ENCODE data around the gene EID2. TPM values are rescaled to one million over a fixed set of nuclear protein-coding genes. Genes with fewer than 3 reads are reported as not detected.

The EID2 gene
- total and polyA plus RNA-seq, 2 of the 8 experiments (the other 6 are each of a cell fraction or from before 2014, with no cell fraction given) = 7.8 to 29.6 TPM

DNA sequence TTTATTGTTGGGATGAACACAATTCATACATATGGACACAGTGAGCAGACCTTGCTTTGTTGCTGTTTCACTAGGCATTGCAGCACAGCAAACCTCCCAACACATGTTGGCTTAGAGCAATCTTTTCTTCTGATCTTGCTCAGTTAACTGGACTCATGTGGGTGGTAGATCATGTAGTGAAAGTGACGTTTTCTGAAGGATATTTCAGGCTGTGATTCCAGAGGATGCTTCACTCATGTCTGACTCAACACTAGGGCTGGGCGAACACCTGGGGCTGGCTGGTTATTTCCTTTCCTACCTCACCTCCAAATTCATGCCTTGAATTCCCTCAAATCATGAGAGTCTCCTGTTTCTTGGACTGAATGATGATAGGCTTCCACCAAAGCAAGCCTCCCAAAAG is 48.1 kb upstream of the EID2 start:
- no peaks in the 10 kb centered on the region for H3K36me3 ChIP-seq (ENCODE audit: control insufficient read depth in 2 of 4, insufficient read depth in 4 of 4, low read length in 3 of 4)
- no peak overlapping the region for H3K4ac ChIP-seq (replicated peaks; ENCODE audit: insufficient read length, low read depth, low read length)
- H2BK15ac ChIP-seq (ENCODE audit: low read length) = no peak overlapping the region
- ChIA-PET CTCF (ENCODE audit: partially characterized antibody) (no interaction called here), POLR2A (ENCODE audit: partially characterized antibody) (no interaction called here)
- H2BK20ac ChIP-seq (ENCODE audit: low read length) = no peak overlapping the region
- no peaks in the 10 kb centered on the region for H3K27me3 ChIP-seq (replicated peaks in 1 of 4; ENCODE audit: control insufficient read depth in 3 of 4, extremely low read depth in 1 of 4, insufficient read depth in 3 of 4, low read length in 3 of 4)
- no peaks in the 10 kb centered on the region for H3K23me2 ChIP-seq (ENCODE audit: low read depth, low read length)
- no peak overlapping the region for H2BK120ac ChIP-seq (replicated peaks; ENCODE audit: low read depth, low read length)
- H2BK5ac ChIP-seq (ENCODE audit: low read depth, low read length) = no peak overlapping the region
- H3K4me3 ChIP-seq (ENCODE audit: extremely low read depth in 1 of 4, insufficient read depth in 2 of 4, low read depth in 3 of 4, low read length in 4 of 4) = no peak overlapping the region
- no peaks in the 10 kb centered on the region for H3K79me2 ChIP-seq (ENCODE audit: control insufficient read depth in 1 of 2, insufficient read depth in 2 of 2, low read length in 2 of 2)
- no peak overlapping the region for H4K5ac ChIP-seq (ENCODE audit: insufficient read length, low read depth, low read length)
- TF ChIP-seq, protein P1, sequence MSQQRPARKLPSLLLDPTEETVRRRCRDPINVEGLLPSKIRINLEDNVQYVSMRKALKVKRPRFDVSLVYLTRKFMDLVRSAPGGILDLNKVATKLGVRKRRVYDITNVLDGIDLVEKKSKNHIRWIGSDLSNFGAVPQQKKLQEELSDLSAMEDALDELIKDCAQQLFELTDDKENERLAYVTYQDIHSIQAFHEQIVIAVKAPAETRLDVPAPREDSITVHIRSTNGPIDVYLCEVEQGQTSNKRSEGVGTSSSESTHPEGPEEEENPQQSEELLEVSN (IDR thresholded peaks at IDR 0.05) = no peak
- TF ChIP-seq TEAD4 (IDR thresholded peaks at IDR 0.05; ENCODE audit: low read depth, low read length) (no peak), CTBP2 (IDR thresholded peaks at IDR 0.05; ENCODE audit: borderline replicate concordance, insufficient read depth, insufficient read length, low read length) (no peak), NANOG (IDR thresholded peaks at IDR 0.05; ENCODE audit: insufficient read depth, low read depth, low read length, poor library complexity, severe bottlenecking) (no peak), RNF2 (IDR thresholded peaks at IDR 0.05; ENCODE audit: borderline replicate concordance, low read depth, low read length, missing control alignments, poor library complexity, severe bottlenecking) (no peak), SP2 (IDR thresholded peaks at IDR 0.05; ENCODE audit: low read length) (no peak), SUZ12 (IDR thresholded peaks at IDR 0.05; ENCODE audit: low read length) (no peak), CBX5 (IDR thresholded peaks at IDR 0.05; ENCODE audit: low read depth, low read length) (no peak), HDAC6 (IDR thresholded peaks at IDR 0.05; ENCODE audit: low read depth, low read length) (no peak), EP300 (IDR thresholded peaks at IDR 0.05; ENCODE audit: borderline replicate concordance in 1 of 2, low read depth in 2 of 2, low read length in 2 of 2) (no peak)
- TF ChIP-seq, protein P2, sequence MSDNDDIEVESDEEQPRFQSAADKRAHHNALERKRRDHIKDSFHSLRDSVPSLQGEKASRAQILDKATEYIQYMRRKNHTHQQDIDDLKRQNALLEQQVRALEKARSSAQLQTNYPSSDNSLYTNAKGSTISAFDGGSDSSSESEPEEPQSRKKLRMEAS (IDR thresholded peaks at IDR 0.05) = no peak
- TF ChIP-seq, protein P3, sequence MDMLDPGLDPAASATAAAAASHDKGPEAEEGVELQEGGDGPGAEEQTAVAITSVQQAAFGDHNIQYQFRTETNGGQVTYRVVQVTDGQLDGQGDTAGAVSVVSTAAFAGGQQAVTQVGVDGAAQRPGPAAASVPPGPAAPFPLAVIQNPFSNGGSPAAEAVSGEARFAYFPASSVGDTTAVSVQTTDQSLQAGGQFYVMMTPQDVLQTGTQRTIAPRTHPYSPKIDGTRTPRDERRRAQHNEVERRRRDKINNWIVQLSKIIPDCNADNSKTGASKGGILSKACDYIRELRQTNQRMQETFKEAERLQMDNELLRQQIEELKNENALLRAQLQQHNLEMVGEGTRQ (IDR thresholded peaks at IDR 0.05; ENCODE audit: low read length) = no peak
- FAIRE-seq (no peak), DNase-seq (ENCODE audit: low read depth in 1 of 2, low spot score in 2 of 2) (no peak)
- H3K9ac ChIP-seq (replicated peaks in 1 of 4; ENCODE audit: extremely low read depth in 1 of 4, low read depth in 3 of 4, low read length in 3 of 4) = no peak overlapping the region
- no peaks in the 10 kb centered on the region for H3K9me3 ChIP-seq (ENCODE audit: insufficient read depth in 2 of 2, low read depth in 1 of 2, low read length in 1 of 2)
- H3K4me2 ChIP-seq (ENCODE audit: insufficient read depth in 1 of 2, low read depth in 2 of 2, low read length in 2 of 2) = no peak overlapping the region
- H4K91ac ChIP-seq (replicated peaks; ENCODE audit: insufficient read length, low read length) = no peak overlapping the region
- H3K4me1 ChIP-seq (replicated peaks in 1 of 4; ENCODE audit: control insufficient read depth in 3 of 4, insufficient read depth in 4 of 4, low read length in 3 of 4) = no peaks in the 10 kb centered on the region
- no peak overlapping the region for H3K23ac ChIP-seq (ENCODE audit: insufficient read length)
- no peak overlapping the region for H2BK12ac ChIP-seq (ENCODE audit: low read depth, low read length)
- H2AK5ac ChIP-seq (ENCODE audit: low read depth, low read length) = no peak overlapping the region
- no peak overlapping the region for H4K8ac ChIP-seq (ENCODE audit: extremely low read depth, insufficient read depth, low read length)
- WGBS, 2 experiments (ENCODE audit: extremely low coverage in 1 of 2, insufficient coverage in 1 of 2, insufficient read length in 1 of 2, insufficient replicate concordance in 2 of 2, low coverage in 1 of 2, low lambda C conversion rate in 2 of 2, missing lambda C conversion rate in 1 of 2) = 57% methylated on average over 2 of the region's 2 CpGs; no CpG with 5 or more reads in 1 of the 2 experiments
- H4K20me1 ChIP-seq (replicated peaks in 1 of 2; ENCODE audit: control insufficient read depth in 1 of 2, insufficient read depth in 2 of 2, low read length in 2 of 2) = no peaks in the 10 kb centered on the region
- H3K18ac ChIP-seq (ENCODE audit: extremely low read depth, low read length) = no peak overlapping the region
- no peak overlapping the region for H3K27ac ChIP-seq (ENCODE audit: low read depth, low read length)
- H2AFZ ChIP-seq (ENCODE audit: low read length) = no peak overlapping the region
- no peak overlapping the region for H3K56ac ChIP-seq (replicated peaks; ENCODE audit: insufficient read length, low read depth, low read length)
- H3K14ac ChIP-seq (ENCODE audit: insufficient read length) = no peak overlapping the region
- no peaks in the 10 kb centered on the region for H3K79me1 ChIP-seq (ENCODE audit: low read depth, low read length)
